H1 (cell line): ENCODE data around the gene NBEA. TPM values are rescaled to one million over a fixed set of nuclear protein-coding genes. Genes with fewer than 3 reads are reported as not detected.

Source experiments
- CTCF ChIA-PET: fragments of 300-600 bp; sonication (Branson Sonifier 250); formaldehyde crosslinking; loops from one replicate; lab custom pipeline; 2021; ENCODE audit not compliant: partially characterized antibody; lab: Charles Lee
- POLR2A ChIA-PET: fragments of 300-600 bp; sonication (Branson Sonifier 250); formaldehyde crosslinking; loops from one replicate; lab custom pipeline; 2021; ENCODE audit warnings: inconsistent platforms; ENCODE audit not compliant: partially characterized antibody; lab: Charles Lee
- DNase-seq, 2 experiments: peaks; one replicate each; pipeline versions ENCODE4 v3.0.0 to v3.0.0-alpha.2; 2010 to 2022; ENCODE audit warnings: low spot score in 2 of 2, low read depth in 1 of 2, mixed read lengths in 1 of 2
- FAIRE-seq: peaks from 2 replicates; lab custom pipeline; 2011; peaks lifted over from hg19 to GRCh38; lab: Jason Lieb, UNC
- H2AFZ ChIP-seq: 2 replicates; pipeline ENCODE4 v1.8.1; 2012; ENCODE audit warnings: low read length, inconsistent platforms
- H2AK5ac ChIP-seq: 2 replicates; pipeline ENCODE4 v1.6.1; 2013; ENCODE audit warnings: low read depth, low read length
- H2BK120ac ChIP-seq: replicated peaks from 2 replicates; pipeline ENCODE3; 2013; ENCODE audit warnings: low read depth, low read length, inconsistent platforms
- H2BK12ac ChIP-seq: 2 replicates; pipeline ENCODE4 v1.6.1; 2013; ENCODE audit warnings: low read depth, low read length
- H2BK15ac ChIP-seq: 2 replicates; pipeline ENCODE4 v1.6.1; 2013; ENCODE audit warnings: low read length
- H2BK20ac ChIP-seq: 2 replicates; pipeline ENCODE4 v1.6.1; 2013; ENCODE audit warnings: low read length
- H2BK5ac ChIP-seq: 2 replicates; pipeline ENCODE4 v1.6.1; 2013; ENCODE audit warnings: low read depth, low read length
- H3K14ac ChIP-seq: 2 replicates; pipeline ENCODE4 v1.6.1; 2013; ENCODE audit warnings: inconsistent platforms; ENCODE audit not compliant: insufficient read length
- H3K18ac ChIP-seq: 2 replicates; pipeline ENCODE4 v1.6.1; 2013; ENCODE audit warnings: low read length; ENCODE audit errors: extremely low read depth
- H3K23ac ChIP-seq: 2 replicates; pipeline ENCODE4 v1.6.1; 2013; ENCODE audit warnings: inconsistent platforms; ENCODE audit not compliant: insufficient read length
- H3K23me2 ChIP-seq: 2 replicates; pipeline ENCODE4 v1.6.1; 2013; ENCODE audit warnings: low read depth, low read length
- H3K27ac ChIP-seq: 2 replicates; pipeline ENCODE4 v1.6.1; 2011; ENCODE audit warnings: low read depth, low read length, inconsistent platforms
- H3K27me3 ChIP-seq, 4 experiments: replicated peaks in 1 of 4; 1 replicate in 1 of 4; 2 replicates in 3 of 4; pipeline versions ENCODE4 v1.6.1 to v1.8.1; 2011 to 2013; ENCODE audit warnings: low read length in 3 of 4, mild to moderate bottlenecking in 3 of 4, inconsistent platforms in 2 of 4, mixed read lengths in 2 of 4, moderate library complexity in 1 of 4; ENCODE audit not compliant: control insufficient read depth in 3 of 4, insufficient read depth in 3 of 4; ENCODE audit errors: extremely low read depth in 1 of 4
- H3K36me3 ChIP-seq, 4 experiments: 2 replicates each; pipeline versions ENCODE4 v1.6.1 to v1.8.1; 2011 to 2013; ENCODE audit warnings: mild to moderate bottlenecking in 4 of 4, low read length in 3 of 4, moderate library complexity in 2 of 4, control low read depth in 1 of 4, inconsistent platforms in 1 of 4; ENCODE audit not compliant: insufficient read depth in 4 of 4, control insufficient read depth in 2 of 4
- H3K4ac ChIP-seq: replicated peaks from 2 replicates; pipeline ENCODE3; 2013; ENCODE audit warnings: low read length, low read depth, mixed read lengths, inconsistent platforms; ENCODE audit not compliant: insufficient read length
- H3K4me1 ChIP-seq, 4 experiments: replicated peaks in 1 of 4; 1 replicate in 1 of 4; 2 replicates in 3 of 4; pipeline versions ENCODE4 v1.6.1 to v1.8.1; 2011 to 2013; ENCODE audit warnings: low read length in 3 of 4, inconsistent platforms in 2 of 4, mixed read lengths in 1 of 4; ENCODE audit not compliant: insufficient read depth in 4 of 4, control insufficient read depth in 3 of 4
- H3K4me2 ChIP-seq, 2 experiments: 2 replicates each; pipeline versions ENCODE4 v1.6.1 to v1.8.1; 2011 to 2013; ENCODE audit warnings: low read depth in 2 of 2, low read length in 2 of 2, control low read depth in 1 of 2, inconsistent platforms in 1 of 2, mild to moderate bottlenecking in 1 of 2; ENCODE audit not compliant: insufficient read depth in 1 of 2
- H3K4me3 ChIP-seq, 4 experiments: fragments of 200-600, 300-600 bp in 1 of 4; sonication (generic), shearing (Covaris generic), sonication (Bioruptor Twin) in 1 of 4; 2 replicates each; pipeline versions ENCODE4 v1.5.1 to v1.8.1; 2011 to 2016; ENCODE audit warnings: low read length in 4 of 4, low read depth in 3 of 4, control low read depth in 2 of 4, inconsistent platforms in 2 of 4, mild to moderate bottlenecking in 2 of 4, mixed read lengths in 1 of 4, moderate library complexity in 1 of 4; ENCODE audit not compliant: insufficient read depth in 2 of 4; ENCODE audit errors: extremely low read depth in 1 of 4
- H3K56ac ChIP-seq: replicated peaks from 2 replicates; pipeline ENCODE3; 2013; ENCODE audit warnings: low read depth, mild to moderate bottlenecking, mixed read lengths, low read length, inconsistent platforms; ENCODE audit not compliant: insufficient read length
- H3K79me1 ChIP-seq: 2 replicates; pipeline ENCODE4 v1.6.1; 2013; ENCODE audit warnings: low read depth, low read length, control low read depth
- H3K79me2 ChIP-seq, 2 experiments: 2 replicates each; pipeline versions ENCODE4 v1.6.1 to v1.8.1; 2012 to 2013; ENCODE audit warnings: low read length in 2 of 2, mild to moderate bottlenecking in 2 of 2, inconsistent platforms in 1 of 2; ENCODE audit not compliant: insufficient read depth in 2 of 2, control insufficient read depth in 1 of 2
- H3K9ac ChIP-seq, 4 experiments: replicated peaks in 1 of 4; 1 replicate in 1 of 4; 2 replicates in 3 of 4; pipeline versions ENCODE4 v1.6.1 to v1.8.1; 2011 to 2013; ENCODE audit warnings: low read depth in 3 of 4, low read length in 3 of 4, control low read depth in 2 of 4, mild to moderate bottlenecking in 2 of 4, moderate library complexity in 2 of 4, inconsistent platforms in 1 of 4; ENCODE audit errors: extremely low read depth in 1 of 4
- H3K9me3 ChIP-seq, 2 experiments: 2 replicates each; pipeline versions ENCODE4 v1.6.1 to v1.8.1; 2012 to 2013; ENCODE audit warnings: mild to moderate bottlenecking in 2 of 2, moderate library complexity in 2 of 2, control low read depth in 1 of 2, inconsistent platforms in 1 of 2, low read depth in 1 of 2, low read length in 1 of 2, mixed read lengths in 1 of 2; ENCODE audit not compliant: insufficient read depth in 2 of 2
- H4K20me1 ChIP-seq, 2 experiments: replicated peaks in 1 of 2; 2 replicates each; pipeline versions ENCODE3 to v1.8.1; 2011 to 2013; ENCODE audit warnings: inconsistent platforms in 2 of 2, low read length in 2 of 2, mild to moderate bottlenecking in 1 of 2; ENCODE audit not compliant: insufficient read depth in 2 of 2, control insufficient read depth in 1 of 2
- H4K5ac ChIP-seq: 2 replicates; pipeline ENCODE4 v1.6.1; 2013; ENCODE audit warnings: low read length, low read depth, mixed read lengths, inconsistent platforms; ENCODE audit not compliant: insufficient read length
- H4K8ac ChIP-seq: 2 replicates; pipeline ENCODE4 v1.8.0; 2013; ENCODE audit warnings: mild to moderate bottlenecking, moderate library complexity, low read length, inconsistent platforms; ENCODE audit not compliant: insufficient read depth; ENCODE audit errors: extremely low read depth
- H4K91ac ChIP-seq: replicated peaks from 2 replicates; pipeline ENCODE3; 2013; ENCODE audit warnings: low read length, mixed read lengths, inconsistent platforms; ENCODE audit not compliant: insufficient read length
- ATF3 ChIP-seq: IDR thresholded peaks from 2 replicates; pipeline ENCODE4 v1.6.1; 2011; ENCODE audit warnings: low read depth, mild to moderate bottlenecking, low read length; ENCODE audit not compliant: insufficient read depth
- BACH1 ChIP-seq: IDR thresholded peaks from 2 replicates; pipeline ENCODE4 v1.6.1; 2012; ENCODE audit warnings: low read length, improper control_type of control experiment
- CHD2 ChIP-seq: IDR thresholded peaks from 2 replicates; pipeline ENCODE4 v1.6.1; 2012; ENCODE audit warnings: low read length, improper control_type of control experiment
- EGR1 ChIP-seq: IDR thresholded peaks from 2 replicates; pipeline ENCODE4 v1.6.1; 2011; ENCODE audit warnings: low read depth, low read length, borderline replicate concordance
- JUN ChIP-seq: IDR thresholded peaks from 2 replicates; pipeline ENCODE4 v1.6.1; 2011; ENCODE audit warnings: low read depth, mild to moderate bottlenecking, improper control_type of control experiment, low read length
- KDM1A ChIP-seq: fragments of 200-600, 300-600 bp; sonication (generic); IDR thresholded peaks from 2 replicates; pipeline ENCODE4 v1.7.1; 2016; ENCODE audit warnings: mild to moderate bottlenecking, low read length, borderline replicate concordance
- KDM5A ChIP-seq: fragments of 200-600 bp; IDR thresholded peaks from 2 replicates; pipeline ENCODE4 v1.7.1; 2012; ENCODE audit warnings: mild to moderate bottlenecking, low read length, inconsistent platforms, mixed read lengths
- POLR2A ChIP-seq, 2 experiments: IDR thresholded peaks; 1 replicate in 1 of 2; 2 replicates in 1 of 2; pipeline ENCODE4 v1.6.1; 2011; ENCODE audit warnings: low read depth in 2 of 2, low read length in 2 of 2, mild to moderate bottlenecking in 2 of 2; ENCODE audit errors: control extremely low read depth in 1 of 2
- RAD21 ChIP-seq, 2 experiments: IDR thresholded peaks in 1 of 2; conservative IDR thresholded peaks in 1 of 2; 2 replicates each; pipeline ENCODE4 v1.6.1; 2011; ENCODE audit warnings: low read depth in 2 of 2, low read length in 2 of 2, improper control_type of control experiment in 1 of 2, inconsistent platforms in 1 of 2, mild to moderate bottlenecking in 1 of 2, moderate library complexity in 1 of 2
- RBBP5 ChIP-seq: IDR thresholded peaks from 2 replicates; pipeline ENCODE4 v1.7.1; 2012; ENCODE audit warnings: low read depth, mild to moderate bottlenecking, inconsistent platforms, low read length, moderate library complexity, borderline replicate concordance
- RFX5 ChIP-seq: IDR thresholded peaks from 2 replicates; pipeline ENCODE4 v1.6.1; 2011; ENCODE audit warnings: low read depth, low read length, improper control_type of control experiment, borderline replicate concordance
- RNF2 ChIP-seq: fragments of 200-900, 300-1000 bp; sonication (generic); IDR thresholded peaks from 2 replicates; pipeline ENCODE4 v1.7.1; 2016; ENCODE audit warnings: borderline replicate concordance, low read depth, mild to moderate bottlenecking, antibody characterized with exemption, low read length; ENCODE audit not compliant: poor library complexity, severe bottlenecking; ENCODE audit errors: missing control alignments
- SIN3A ChIP-seq, 2 experiments: IDR thresholded peaks in 1 of 2; conservative IDR thresholded peaks in 1 of 2; 2 replicates each; pipeline ENCODE4 v1.6.1; 2011 to 2012; ENCODE audit warnings: low read length in 2 of 2, improper control_type of control experiment in 1 of 2, low read depth in 1 of 2, mild to moderate bottlenecking in 1 of 2
- TBP ChIP-seq: IDR thresholded peaks from 2 replicates; pipeline ENCODE4 v1.6.1; 2011; ENCODE audit warnings: low read depth, low read length, improper control_type of control experiment
- WGBS, 2 experiments: shearing (Covaris generic) in 1 of 2; methylation state at CpG; one replicate each; pipeline versions ENCODE4 v1.1.6 to v1.1.7; 2013 to 2015; ENCODE audit warnings: low lambda C conversion rate in 2 of 2, mixed read lengths in 2 of 2, inconsistent platforms in 1 of 2, low coverage in 1 of 2, missing lambda C conversion rate in 1 of 2; ENCODE audit not compliant: insufficient replicate concordance in 2 of 2, insufficient coverage in 1 of 2, insufficient read length in 1 of 2; ENCODE audit errors: extremely low coverage in 1 of 2, missing lambda C conversion rate in 1 of 2; 5-methylcytosine and 5-hydroxymethylcytosine counted together
- polyA plus RNA-seq, 7 experiments: library from polyadenylated mRNA; depleted of rRNA in 3 of 7; stranded (reverse) in 5 of 7; unstranded in 2 of 7; fragments of >200 nt in 5 of 7; fragments of 200-250 nt in 2 of 7; gene quantifications; 1 replicate in 5 of 7; 2 replicates in 1 of 7; 4 replicates in 1 of 7; pipeline versions ENCODE4 v1.2.1 to v1.2.3, GENCODE V29; 2011 to 2013; ENCODE audit warnings: missing spikeins in 2 of 7, mixed read lengths in 2 of 7
- total RNA-seq: library from RNA; stranded (reverse); fragmentation: NEBNext Ultra II Directional; extraction: Animal tissue kit (Norgen Biotek cat#: 25700); gene quantifications from 2 replicates; pipeline ENCODE4 v1.2.1, GENCODE V29; 2021

NBEA gene
- total and polyA plus RNA-seq, 2 of the 8 experiments (the other 6 are each of a cell fraction or from before 2014, with no cell fraction given): 14.2 to 21.5 TPM

- Histone ChIP-seq H4K8ac (no peak overlapping the region), H3K14ac (no peak overlapping the region), H2BK5ac (no peak overlapping the region), H3K23me2 (no peaks in the 10 kb centered on the region), H3K79me2 (no peaks in the 10 kb centered on the region), H3K79me1 (no peaks in the 10 kb centered on the region), H2BK120ac (no peak overlapping the region), H3K23ac (no peak overlapping the region), H4K20me1 (peaks cover 0 to 4% of the 10 kb centered on the region in 2 experiments), H3K36me3 (peaks cover 0 to 14% (median 3%) of the 10 kb centered on the region in 4 experiments; a peak in 4 of 8 replicates), H3K9me3 (no peaks in the 10 kb centered on the region), H4K91ac (no peak overlapping the region), H3K9ac (no peak overlapping the region), H3K56ac (no peak overlapping the region), H3K27ac (no peak overlapping the region), H3K4me1 (no peaks in the 10 kb centered on the region), H3K4me2 (no peak overlapping the region), H2BK15ac (no peak overlapping the region), H3K27me3 (no peaks in the 10 kb centered on the region), H2BK12ac (no peak overlapping the region), H2AK5ac (no peak overlapping the region), H3K4me3 (no peak overlapping the region), H2AFZ (no peak overlapping the region), H4K5ac (no peak overlapping the region), H2BK20ac (no peak overlapping the region), H3K4ac (no peak overlapping the region), H3K18ac (no peak overlapping the region)
- FAIRE-seq (no peak), DNase-seq (no peak)
- POLR2A ChIA-PET: no interaction called here
- CTCF ChIA-PET: interaction anchor here (0.6 to 1.3 kb wide), 5 partner anchors 14 to 715 kb away, joined by 3 read pairs; no protein-coding TSS in a partner anchor
- WGBS, 2 experiments: 98% methylated on average over 2 of the region's 2 CpGs; no CpG with 5 or more reads in 1 of the 2 experiments
- no peak for TF ChIP-seq EGR1
- TF ChIP-seq RNF2: no peak
- TF ChIP-seq ATF3: no peak
- TF ChIP-seq RFX5: no peak
- TF ChIP-seq KDM1A: no peak
- no peak for TF ChIP-seq POLR2A (IDR thresholded peaks at IDR 0.05; ENCODE audit: control extremely low read depth in 1 of 2, low read depth in 2 of 2, low read length in 2 of 2)
- no peak for TF ChIP-seq KDM5A
- TF ChIP-seq TBP: no peak
- no peak for TF ChIP-seq RAD21 (IDR thresholded peaks at IDR 0.05 in 1 of 2, conservative IDR thresholded peaks at IDR 0.05 in 1 of 2; ENCODE audit: low read depth in 2 of 2, low read length in 2 of 2)
- TF ChIP-seq SIN3A (conservative IDR thresholded peaks at IDR 0.05 in 1 of 2, IDR thresholded peaks at IDR 0.05 in 1 of 2; ENCODE audit: low read depth in 1 of 2, low read length in 2 of 2): no peak
- no peak for TF ChIP-seq CHD2
- TF ChIP-seq BACH1: no peak
- no peak for TF ChIP-seq RBBP5
- no peak for TF ChIP-seq JUN
Observed at GRCh38 chr13:35179494-35179893, 237.4 kb downstream of the NBEA start.
